ENCODE measurements around the gene VASP.

The VASP gene

DNA sequence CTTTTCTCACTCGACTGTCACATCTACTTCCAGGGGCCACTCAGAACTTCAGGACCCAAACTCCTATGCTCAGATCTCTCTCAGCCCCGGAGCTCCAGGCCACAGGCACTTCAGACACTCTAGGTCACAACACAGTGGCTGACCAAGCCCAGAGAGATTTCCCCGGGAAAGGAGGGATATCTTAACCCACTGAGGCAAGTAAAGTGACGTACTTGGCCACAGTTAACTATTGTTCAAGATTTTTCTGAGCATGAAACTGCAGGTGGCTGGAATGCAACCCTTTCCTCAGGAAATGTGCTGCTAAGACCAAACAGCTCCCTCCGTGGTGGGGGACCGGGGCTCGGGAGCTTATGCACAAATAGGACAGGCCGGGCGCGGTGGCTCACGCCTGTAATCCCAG is 53.4 kb downstream of the VASP start:
- no peak for DNase-seq

DNA sequence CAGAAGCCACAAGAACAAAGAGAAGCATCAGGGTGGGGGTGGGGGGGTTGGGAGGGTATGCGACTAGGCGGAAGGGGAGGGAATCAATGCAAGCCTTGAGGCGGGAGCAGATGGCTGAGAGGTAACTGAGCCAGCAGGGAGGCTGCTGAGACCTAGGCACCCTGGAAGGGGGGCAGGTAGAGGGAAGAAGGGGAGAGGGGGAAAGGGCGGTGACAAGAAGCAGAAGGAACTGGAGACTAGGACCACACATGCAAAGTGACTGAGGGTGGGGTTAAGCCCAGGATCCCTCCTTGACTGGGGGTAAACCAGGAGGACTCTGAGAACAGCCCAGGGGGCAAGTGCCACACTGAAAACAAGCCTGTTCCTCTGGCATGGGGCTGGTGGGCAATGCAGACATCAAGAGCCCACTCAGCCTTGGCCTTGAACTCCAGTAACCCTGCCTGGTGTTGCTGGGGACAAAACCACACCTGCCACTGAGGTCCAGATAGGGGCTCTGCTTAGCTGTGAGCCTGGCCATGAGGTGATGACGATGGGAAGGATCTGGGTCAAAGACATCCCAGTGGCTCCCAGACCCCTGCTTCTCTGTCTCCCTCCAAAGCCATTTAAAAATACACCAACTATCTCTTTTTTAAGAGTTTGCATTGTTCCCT is 57.0 kb downstream of the VASP start:
- DNase-seq = no peak

DNA sequence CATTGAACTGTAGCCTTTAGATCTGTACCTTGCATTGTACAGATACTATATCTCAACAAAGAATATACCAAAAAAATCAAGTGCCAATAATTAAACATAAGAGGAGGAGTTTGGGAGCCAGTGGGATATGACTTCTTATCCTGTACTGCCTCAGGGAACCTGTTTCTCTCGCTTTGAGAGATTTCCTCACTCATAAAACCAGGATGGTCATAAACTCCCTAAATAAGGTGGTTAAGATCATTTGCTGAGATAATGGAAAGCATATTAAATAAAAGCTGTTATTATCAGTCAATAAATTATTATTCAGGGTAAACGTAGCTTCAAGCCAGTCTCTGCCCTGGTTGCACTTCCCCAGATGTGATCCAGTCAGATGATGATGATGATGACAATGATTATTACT is 60.3 kb downstream of the VASP start:
- DNase-seq = no peak

DNA sequence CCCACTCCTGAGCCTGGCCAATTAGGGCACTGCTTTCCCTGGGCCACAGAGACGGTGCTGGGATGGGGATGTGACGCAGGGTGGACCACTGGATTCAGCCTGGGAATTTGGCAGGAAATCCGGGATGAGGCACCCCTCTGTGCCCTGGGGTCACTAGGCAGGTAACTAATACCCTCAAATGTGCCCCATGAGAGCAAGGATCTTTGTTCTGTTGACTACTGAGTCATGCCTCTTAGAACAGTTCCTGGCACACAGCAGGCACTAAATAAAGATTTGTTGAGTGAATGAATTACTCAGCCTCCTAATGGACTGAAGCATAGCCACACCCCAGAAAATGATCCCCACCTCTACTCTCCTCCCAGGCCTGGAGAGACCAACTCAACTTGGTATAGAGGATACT is 61.5 kb downstream of the VASP start:
- DNase-seq = no peak

DNA sequence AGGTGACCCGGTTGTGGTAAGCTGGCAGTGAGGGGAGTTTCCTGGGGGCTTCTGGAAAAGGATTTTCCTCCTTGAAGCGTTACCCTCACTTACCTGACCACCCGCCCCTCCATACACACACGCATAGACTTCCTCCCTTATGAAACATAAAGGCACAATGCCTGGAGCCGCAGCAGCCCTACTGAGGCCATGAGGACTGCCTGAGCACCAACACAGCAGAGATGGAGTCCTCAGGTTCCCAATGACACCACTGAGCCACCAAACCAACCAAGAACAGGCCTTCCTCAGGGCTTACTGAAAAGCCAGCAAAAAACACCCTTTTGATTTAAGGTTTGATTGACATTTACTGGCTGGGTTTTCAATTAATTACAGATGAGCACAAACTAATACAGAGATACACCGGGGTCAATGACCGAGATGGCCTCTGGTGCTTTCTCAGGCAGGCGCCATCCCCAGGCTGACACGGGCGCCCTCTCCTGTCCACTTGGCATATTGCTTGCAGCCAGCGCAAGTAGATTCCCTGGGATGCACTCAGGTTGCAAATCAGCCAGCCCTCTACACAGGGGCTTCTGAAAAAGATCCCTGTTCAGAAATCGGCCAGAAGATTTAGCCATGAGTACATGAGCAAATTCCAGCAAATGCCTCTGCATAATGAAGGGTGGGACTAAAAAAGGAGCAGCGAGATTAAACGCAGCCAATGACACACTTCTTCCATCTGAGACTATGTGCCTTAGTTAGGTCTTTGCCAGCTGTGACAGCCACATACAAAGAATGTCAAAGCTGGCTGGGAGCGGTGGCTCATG is 62.5 kb downstream of the VASP start:
- DNase-seq = no peak

DNA sequence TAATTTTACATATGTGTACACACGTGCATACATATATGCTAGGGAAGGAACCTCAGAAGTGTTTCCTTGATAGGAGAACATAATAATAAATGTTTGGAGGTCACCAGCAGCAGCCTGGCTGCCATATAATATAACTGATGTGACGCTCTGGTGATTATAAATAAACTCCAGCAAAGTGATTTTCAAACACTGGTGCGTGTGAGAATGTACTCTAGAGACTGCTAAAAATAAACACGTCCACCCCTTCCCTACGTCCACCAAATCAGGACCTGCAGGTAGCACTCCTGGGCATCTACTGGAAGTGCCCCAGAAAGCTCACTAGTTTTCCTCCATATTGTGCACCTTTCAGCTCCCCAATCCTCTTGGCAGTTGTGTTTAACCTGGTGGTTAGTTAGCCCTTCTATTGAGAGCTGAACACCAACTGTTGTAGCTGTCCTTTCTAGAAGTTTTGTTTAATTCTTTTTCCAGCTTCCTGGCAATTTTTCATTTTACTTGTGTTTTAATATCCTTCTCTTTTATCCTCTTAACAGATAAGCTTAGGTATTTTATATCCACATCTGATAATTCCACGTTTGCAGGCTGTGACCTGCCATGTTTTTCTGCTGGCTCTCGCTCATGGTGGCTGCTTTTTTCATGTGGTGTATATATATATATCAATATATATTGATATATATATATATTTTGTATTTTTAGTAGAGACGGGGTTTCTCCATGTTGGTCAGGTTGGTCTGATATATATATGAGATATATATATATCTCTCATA is 64.4 kb downstream of the VASP start:
- DNase-seq = no peak

DNA sequence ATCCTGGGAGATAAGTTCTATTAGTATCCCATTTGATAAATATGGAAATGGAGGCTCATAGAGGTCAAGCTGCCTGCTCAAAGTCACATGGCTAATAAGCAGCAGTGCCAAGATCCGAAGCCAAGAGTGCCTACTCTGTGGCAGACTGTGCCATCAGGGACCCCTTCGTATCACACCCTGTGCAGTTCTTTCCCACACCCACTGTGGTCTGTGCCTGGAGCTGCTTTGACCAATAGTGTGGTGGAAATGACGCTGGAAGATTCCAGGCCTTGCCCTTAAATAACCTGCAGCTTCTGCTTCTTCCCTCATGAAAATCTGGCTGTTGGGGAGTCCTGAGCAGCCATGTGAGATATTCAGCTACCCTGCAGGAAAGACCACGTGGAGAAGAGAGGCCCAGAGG is 67.2 kb downstream of the VASP start:
- no peak for DNase-seq

DNA sequence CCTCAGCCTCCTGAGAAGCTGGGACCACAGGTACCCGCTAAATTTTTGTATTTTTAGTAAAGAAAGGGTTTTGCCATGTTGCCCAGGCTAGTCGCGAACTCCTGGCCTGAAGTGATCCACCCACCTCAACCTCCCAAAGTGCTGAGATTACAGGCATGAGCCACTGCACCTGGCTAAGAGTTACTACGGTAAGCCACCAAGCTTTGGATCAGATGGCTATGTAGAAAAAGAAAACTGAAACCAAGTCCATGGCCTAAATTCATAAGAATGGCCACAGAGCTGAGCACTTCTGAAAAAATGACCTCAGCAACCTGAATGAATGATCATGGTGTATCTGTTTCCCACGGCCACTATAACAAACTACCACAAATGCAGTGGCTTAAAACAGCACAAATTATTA is 67.9 kb downstream of the VASP start:
- no peak for DNase-seq
